HG02571 (cell line): ENCODE measurements around the gene PEAR1.

Experiments used
- ATAC-seq: cut with Tn5 transposase; IDR thresholded peaks from one replicate; pipeline ENCODE4 v1.9.1; 2021; ENCODE audit warnings: mild to moderate bottlenecking, moderate library complexity; ENCODE audit not compliant: unreplicated experiment

Gene PEAR1

GRCh38 chr1:156882543-156882942, 11.0 kb upstream of the PEAR1 start:
- no peak for ATAC-seq

DNA sequence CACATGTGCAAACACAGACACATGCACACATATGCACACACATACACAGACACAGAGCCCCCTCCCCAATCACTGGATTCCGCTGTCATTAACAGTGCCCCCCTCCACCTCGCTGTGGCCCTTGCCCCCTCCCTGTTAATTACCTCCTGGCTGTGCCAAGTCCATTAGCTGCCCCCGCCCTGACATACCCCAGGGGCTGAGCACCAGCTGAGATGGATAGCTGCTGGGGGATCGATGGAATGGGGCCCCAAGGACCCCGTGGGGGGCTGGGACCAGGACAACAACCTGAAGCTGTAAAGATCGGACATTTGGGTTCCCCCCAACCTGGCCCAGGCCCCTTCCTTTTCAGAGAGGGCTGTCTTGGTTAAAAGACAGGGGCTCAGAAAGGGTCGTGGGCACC, 9.6 kb upstream of the PEAR1 start:
- no peak for ATAC-seq

GRCh38 chr1:156884560-156885184, 8.8 kb upstream of the PEAR1 start:
- ATAC-seq = no peak

GRCh38 chr1:156885314-156885713, 8.2 kb upstream of the PEAR1 start:
- ATAC-seq = no peak

- ATAC-seq = no peak
Observed at GRCh38 chr1:156885880-156886355, 7.6 kb upstream of the PEAR1 start.

DNA sequence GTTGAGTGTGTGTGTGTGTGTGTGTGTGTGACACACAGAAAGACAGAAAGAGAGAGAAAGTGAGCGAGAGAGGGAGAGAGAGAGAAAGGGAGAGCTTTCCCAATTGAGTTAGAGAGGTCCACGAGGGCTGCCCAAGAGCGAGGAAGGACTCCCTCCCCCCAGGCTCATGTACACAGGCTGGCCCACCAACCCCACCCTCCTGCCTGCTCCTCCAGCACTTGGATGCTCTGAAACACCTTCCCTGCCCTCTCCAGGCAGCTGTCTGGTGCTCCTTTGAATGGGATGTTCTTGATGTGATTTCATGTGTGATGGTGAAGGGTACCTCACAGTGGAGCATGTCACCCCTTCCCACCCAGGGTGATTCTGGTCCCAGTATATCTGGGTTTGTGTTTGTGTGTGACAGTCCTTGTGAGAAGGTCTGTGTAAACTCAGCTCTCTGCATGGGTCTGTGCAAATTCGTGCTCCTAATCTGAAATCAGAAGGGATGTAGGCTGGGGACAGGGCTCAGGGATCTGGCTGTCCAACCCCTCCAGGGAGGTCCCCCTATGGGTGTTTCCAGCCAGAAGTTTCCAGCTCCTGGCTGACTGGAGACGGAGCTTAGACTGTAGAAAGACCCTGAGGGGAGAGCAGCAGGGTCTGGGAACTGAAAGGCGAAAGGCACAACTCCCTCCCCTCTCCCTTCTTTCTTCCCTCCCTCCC, 6.8 kb upstream of the PEAR1 start:
- no peak for ATAC-seq

DNA sequence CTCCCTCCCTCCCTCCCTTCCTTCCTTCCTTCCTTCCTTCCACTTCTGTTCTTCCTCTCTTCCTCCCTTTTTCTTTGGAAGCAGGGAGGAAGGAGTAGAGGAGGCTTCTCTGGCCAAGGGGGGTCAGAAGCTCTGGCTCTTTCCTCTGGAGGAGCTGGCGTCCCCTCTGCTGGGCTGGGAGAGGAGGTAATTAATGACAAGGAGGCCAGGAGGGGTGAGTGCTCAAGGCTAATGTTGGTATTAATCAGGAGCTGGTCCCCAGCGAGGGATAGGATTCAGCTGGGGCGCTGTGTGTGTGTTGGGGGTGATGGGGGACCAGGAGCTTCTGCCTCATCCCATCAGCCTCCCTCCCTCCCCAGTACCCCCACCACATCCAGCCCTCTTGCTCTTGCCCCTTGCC, 6.2 kb upstream of the PEAR1 start:
- no peak for ATAC-seq

- ATAC-seq = no peak
Observed at GRCh38 chr1:156887734-156888133, 5.8 kb upstream of the PEAR1 start.

GRCh38 chr1:156889802-156890580, 3.5 kb upstream of the PEAR1 start:
- no peak for ATAC-seq

DNA sequence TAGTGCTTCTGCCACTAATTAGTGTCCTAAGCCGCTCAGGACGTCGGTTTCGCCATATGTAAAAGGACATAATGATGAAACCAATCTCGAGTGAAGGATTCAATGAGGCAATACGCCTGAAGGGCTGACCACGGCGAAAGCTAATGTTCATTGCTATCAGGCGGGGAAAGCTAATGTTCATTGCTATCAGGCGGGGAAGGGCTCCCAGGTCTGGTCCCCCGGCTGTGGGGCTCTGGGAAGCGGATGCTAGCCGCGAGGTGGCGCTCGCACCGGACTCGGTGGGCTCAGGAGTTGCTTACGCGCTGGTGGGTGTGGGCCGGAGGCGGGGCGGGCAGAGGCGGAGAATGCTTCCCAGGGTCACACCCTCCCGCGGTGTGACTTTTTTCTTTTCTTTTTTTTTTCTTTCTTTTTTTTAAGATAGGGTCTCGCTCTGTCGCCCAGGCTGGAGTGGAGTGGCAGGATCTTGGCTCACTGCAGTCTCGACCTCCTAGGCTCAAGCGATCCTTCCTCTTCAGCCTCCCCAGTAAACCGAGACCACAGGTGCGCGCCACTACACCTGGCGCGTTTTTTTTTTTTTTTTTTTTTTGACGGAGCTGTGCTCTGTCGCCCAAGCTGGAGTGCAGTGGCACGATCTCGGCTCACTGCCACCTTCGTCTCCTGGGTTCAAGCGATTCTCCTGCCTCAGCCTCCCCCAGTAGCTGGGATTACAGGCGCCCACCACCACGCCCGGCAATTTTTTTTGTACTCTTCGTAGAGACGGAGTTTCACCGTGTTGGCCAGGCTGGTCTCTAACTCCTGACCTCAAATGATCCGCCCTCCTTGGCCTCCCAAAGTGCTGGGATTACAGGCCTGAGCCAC, 1.1 kb upstream of the PEAR1 start:
- no peak for ATAC-seq

- no peak for ATAC-seq
Observed at GRCh38 chr1:156894001-156894400, 483 bp downstream of the PEAR1 start.

DNA sequence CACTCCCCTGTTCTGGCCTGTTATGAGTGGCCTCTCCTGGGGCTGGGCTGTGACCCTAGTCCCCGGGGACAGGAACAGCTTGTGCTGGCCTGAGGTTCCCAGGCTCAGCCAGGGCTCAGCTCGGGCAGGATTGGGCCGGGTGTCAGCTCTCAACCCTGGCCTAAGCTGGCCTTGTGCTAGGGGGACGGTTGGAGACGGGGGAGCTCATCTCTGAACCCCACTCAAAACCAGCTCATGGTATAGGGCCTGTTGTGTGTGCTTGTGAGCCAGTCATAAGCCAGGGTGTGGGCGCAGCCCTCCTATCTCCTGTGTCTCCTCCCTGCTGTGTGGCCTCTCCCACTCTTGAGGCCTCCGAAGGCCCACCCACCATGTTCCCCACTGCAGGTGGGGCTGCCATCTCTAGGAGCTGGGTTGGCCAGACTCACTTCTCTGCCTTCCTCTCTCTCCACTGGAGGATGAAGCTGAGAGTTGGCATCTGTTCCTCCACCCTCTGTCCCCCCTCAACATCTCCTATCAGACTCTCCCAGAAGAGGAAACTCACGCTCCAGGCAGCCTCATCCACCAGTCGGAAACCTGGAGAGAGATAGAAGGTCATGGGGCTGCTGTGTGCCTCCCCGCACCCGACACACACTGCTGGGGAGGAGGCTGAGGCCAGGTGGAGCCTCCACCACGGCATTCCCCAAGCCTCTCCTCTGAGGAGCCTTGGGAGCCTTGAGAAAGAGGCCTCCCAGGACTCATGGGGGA, 1.4 kb downstream of the PEAR1 start:
- no peak for ATAC-seq

- ATAC-seq = no peak
Observed at GRCh38 chr1:156895455-156895812, 1.9 kb downstream of the PEAR1 start.

DNA sequence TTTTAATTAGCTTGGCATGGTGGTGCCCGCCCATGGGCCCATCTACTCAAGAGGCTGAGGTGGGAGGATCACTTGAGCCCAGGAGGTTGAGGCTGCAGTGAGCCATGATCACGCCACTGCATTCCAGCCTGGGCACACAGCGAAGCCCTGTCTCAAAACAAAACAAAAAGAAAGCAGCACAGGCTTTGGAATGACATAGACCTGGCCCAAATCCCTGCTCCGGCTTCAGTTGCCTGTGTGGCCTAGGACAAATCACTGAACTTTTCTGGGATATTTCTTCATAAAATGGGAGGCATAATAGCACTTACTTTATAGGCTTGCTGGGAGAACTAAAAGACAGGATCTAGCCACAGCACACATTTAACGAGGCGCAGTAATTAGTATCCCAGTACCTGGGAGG, 2.4 kb downstream of the PEAR1 start:
- ATAC-seq = no peak

- ATAC-seq = no peak
Observed at GRCh38 chr1:156896490-156897033, 3.0 kb downstream of the PEAR1 start.

DNA sequence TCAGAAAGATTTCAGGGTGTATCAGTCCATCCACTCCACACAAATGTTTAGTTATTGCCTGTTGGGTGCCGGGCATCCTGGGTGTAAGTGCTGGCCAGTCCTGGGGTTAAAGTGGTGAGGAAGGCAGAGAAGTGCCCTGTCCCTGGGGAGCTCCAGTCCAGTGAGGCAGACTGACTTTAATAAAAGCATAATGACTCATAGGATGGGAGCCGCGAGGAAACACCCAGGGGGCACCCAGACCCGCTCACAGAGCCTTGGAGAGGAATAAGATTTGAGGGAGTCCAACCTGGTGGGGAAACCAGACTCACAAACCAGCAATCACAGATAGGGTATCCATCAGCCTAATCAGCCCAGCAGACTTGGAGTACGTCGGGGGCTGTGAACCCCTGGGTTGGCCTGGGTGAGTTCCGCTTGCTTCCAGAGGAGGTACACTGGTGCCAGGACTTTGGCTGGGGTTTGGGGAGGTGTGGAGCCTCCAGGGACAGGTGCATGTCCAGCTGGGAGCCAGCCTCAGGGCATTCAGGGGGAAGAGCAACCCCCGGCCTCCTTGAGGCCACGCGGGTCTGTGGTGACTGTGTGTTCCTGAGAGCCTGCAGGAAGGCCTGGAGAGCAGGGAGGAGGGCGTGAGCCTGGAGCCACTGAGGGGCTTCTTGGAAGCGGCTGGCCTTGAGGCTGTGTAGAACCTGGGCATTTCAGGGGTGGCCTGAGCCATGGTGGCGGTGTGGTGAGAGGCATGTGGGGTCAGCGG, 3.7 kb downstream of the PEAR1 start:
- ATAC-seq = no peak

DNA sequence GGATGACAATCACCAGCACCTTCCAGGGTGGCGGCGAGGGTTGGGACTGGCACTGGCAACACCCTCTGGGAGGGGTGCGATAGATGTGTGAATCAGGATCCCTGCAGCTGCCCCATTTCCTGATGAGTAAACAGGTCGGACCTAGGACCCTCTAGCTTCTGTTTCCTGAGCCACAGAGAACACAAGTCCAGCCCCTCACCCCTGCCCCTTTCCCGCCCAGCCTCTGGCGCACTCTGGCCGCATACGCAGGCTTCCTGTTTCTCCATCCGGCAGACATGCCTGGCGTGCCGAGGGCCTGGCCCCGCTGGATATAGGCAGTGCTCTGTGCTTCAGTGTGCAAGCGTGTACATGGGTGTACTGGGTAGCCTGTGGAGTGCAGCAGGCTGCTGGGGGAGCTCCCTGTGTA, 4.6 kb downstream of the PEAR1 start:
- ATAC-seq = no peak

GRCh38 chr1:156898971-156899664, 5.6 kb downstream of the PEAR1 start:
- ATAC-seq = no peak
